SK-N-SH treated with all-trans-retinoic acid at 6 μM for 48 hours (cell line): ENCODE results near the gene FRMD1.

Source experiments
- BACH2 ChIP-seq: fragments of 250-450 bp; sonication (Bioruptor Pico); IDR thresholded peaks from 2 replicates; pipeline ENCODE4 v1.9.0; 2021; ENCODE audit warnings: mild to moderate bottlenecking, borderline replicate concordance
- CREB5 ChIP-seq: fragments of 250-450 bp; sonication (Bioruptor Pico); IDR thresholded peaks from 2 replicates; pipeline ENCODE4 v1.5.1; 2020; ENCODE audit warnings: low read depth, mild to moderate bottlenecking, moderate library complexity
- OSR1 ChIP-seq: fragments of 250-450 bp; sonication (Bioruptor Pico); IDR thresholded peaks from 2 replicates; pipeline ENCODE4 v1.8.0; 2022; ENCODE audit warnings: moderate library complexity, mild to moderate bottlenecking, inconsistent platforms
- PATZ1 ChIP-seq: fragments of 250-450 bp; sonication (Bioruptor Pico); IDR thresholded peaks from 2 replicates; pipeline ENCODE4 v1.8.0; 2020; ENCODE audit warnings: mild to moderate bottlenecking, moderate library complexity, borderline replicate concordance
- SNAI2 ChIP-seq: fragments of 250-450 bp; sonication (Bioruptor Pico); IDR thresholded peaks from 2 replicates; pipeline ENCODE4 v1.5.0; 2020; ENCODE audit warnings: mild to moderate bottlenecking, moderate library complexity
- TOX ChIP-seq: fragments of 250-450 bp; sonication (Bioruptor Pico); IDR thresholded peaks from 2 replicates; pipeline ENCODE4 v1.8.0; 2021; ENCODE audit warnings: mild to moderate bottlenecking, moderate library complexity, borderline replicate concordance
- ZNF8 ChIP-seq: fragments of 450-650 bp; formaldehyde crosslinking; IDR thresholded peaks from 2 replicates; pipeline ENCODE4 v1.5.0; 2020; ENCODE audit warnings: mild to moderate bottlenecking, moderate library complexity

- TF ChIP-seq BACH2 (CRISPR knock-in tag) = no peak
- TF ChIP-seq PATZ1 (CRISPR knock-in tag) = no peak
- TF ChIP-seq OSR1 (CRISPR knock-in tag) = no peak
- TF ChIP-seq CREB5 = no peak
- no peak for TF ChIP-seq TOX (CRISPR knock-in tag)
- TF ChIP-seq SNAI2 = no peak
- no peak for TF ChIP-seq ZNF8
Observed at GRCh38 chr6:168029459-168030217, 49.4 kb downstream of the FRMD1 start.
